H1 (cell line): Measurements from ENCODE around the gene SLC46A3. TPM values are rescaled to one million over a fixed set of nuclear protein-coding genes. Genes with fewer than 3 reads are reported as not detected.

Experiments
- CTCF ChIA-PET: fragments of 300-600 bp; sonication (Branson Sonifier 250); formaldehyde crosslinking; loops from one replicate; lab custom pipeline; 2021; ENCODE audit not compliant: partially characterized antibody; lab: Charles Lee
- POLR2A ChIA-PET: fragments of 300-600 bp; sonication (Branson Sonifier 250); formaldehyde crosslinking; loops from one replicate; lab custom pipeline; 2021; ENCODE audit warnings: inconsistent platforms; ENCODE audit not compliant: partially characterized antibody; lab: Charles Lee
- DNase-seq, 2 experiments: peaks; one replicate each; pipeline versions ENCODE4 v3.0.0 to v3.0.0-alpha.2; 2010 to 2022; ENCODE audit warnings: low spot score in 2 of 2, low read depth in 1 of 2, mixed read lengths in 1 of 2
- FAIRE-seq: peaks from 2 replicates; lab custom pipeline; 2011; peaks lifted over from hg19 to GRCh38; lab: Jason Lieb, UNC
- H2AFZ ChIP-seq: 2 replicates; pipeline ENCODE4 v1.8.1; 2012; ENCODE audit warnings: low read length, inconsistent platforms
- H2AK5ac ChIP-seq: 2 replicates; pipeline ENCODE4 v1.6.1; 2013; ENCODE audit warnings: low read depth, low read length
- H2BK120ac ChIP-seq: replicated peaks from 2 replicates; pipeline ENCODE3; 2013; ENCODE audit warnings: low read depth, low read length, inconsistent platforms
- H2BK12ac ChIP-seq: 2 replicates; pipeline ENCODE4 v1.6.1; 2013; ENCODE audit warnings: low read depth, low read length
- H2BK15ac ChIP-seq: 2 replicates; pipeline ENCODE4 v1.6.1; 2013; ENCODE audit warnings: low read length
- H2BK20ac ChIP-seq: 2 replicates; pipeline ENCODE4 v1.6.1; 2013; ENCODE audit warnings: low read length
- H2BK5ac ChIP-seq: 2 replicates; pipeline ENCODE4 v1.6.1; 2013; ENCODE audit warnings: low read depth, low read length
- H3K14ac ChIP-seq: 2 replicates; pipeline ENCODE4 v1.6.1; 2013; ENCODE audit warnings: inconsistent platforms; ENCODE audit not compliant: insufficient read length
- H3K18ac ChIP-seq: 2 replicates; pipeline ENCODE4 v1.6.1; 2013; ENCODE audit warnings: low read length; ENCODE audit errors: extremely low read depth
- H3K23ac ChIP-seq: 2 replicates; pipeline ENCODE4 v1.6.1; 2013; ENCODE audit warnings: inconsistent platforms; ENCODE audit not compliant: insufficient read length
- H3K23me2 ChIP-seq: 2 replicates; pipeline ENCODE4 v1.6.1; 2013; ENCODE audit warnings: low read depth, low read length
- H3K27ac ChIP-seq: 2 replicates; pipeline ENCODE4 v1.6.1; 2011; ENCODE audit warnings: low read depth, low read length, inconsistent platforms
- H3K27me3 ChIP-seq, 4 experiments: replicated peaks in 1 of 4; 1 replicate in 1 of 4; 2 replicates in 3 of 4; pipeline versions ENCODE4 v1.6.1 to v1.8.1; 2011 to 2013; ENCODE audit warnings: low read length in 3 of 4, mild to moderate bottlenecking in 3 of 4, inconsistent platforms in 2 of 4, mixed read lengths in 2 of 4, moderate library complexity in 1 of 4; ENCODE audit not compliant: control insufficient read depth in 3 of 4, insufficient read depth in 3 of 4; ENCODE audit errors: extremely low read depth in 1 of 4
- H3K36me3 ChIP-seq, 4 experiments: 2 replicates each; pipeline versions ENCODE4 v1.6.1 to v1.8.1; 2011 to 2013; ENCODE audit warnings: mild to moderate bottlenecking in 4 of 4, low read length in 3 of 4, moderate library complexity in 2 of 4, control low read depth in 1 of 4, inconsistent platforms in 1 of 4; ENCODE audit not compliant: insufficient read depth in 4 of 4, control insufficient read depth in 2 of 4
- H3K4ac ChIP-seq: replicated peaks from 2 replicates; pipeline ENCODE3; 2013; ENCODE audit warnings: low read length, low read depth, mixed read lengths, inconsistent platforms; ENCODE audit not compliant: insufficient read length
- H3K4me1 ChIP-seq, 4 experiments: replicated peaks in 1 of 4; 1 replicate in 1 of 4; 2 replicates in 3 of 4; pipeline versions ENCODE4 v1.6.1 to v1.8.1; 2011 to 2013; ENCODE audit warnings: low read length in 3 of 4, inconsistent platforms in 2 of 4, mixed read lengths in 1 of 4; ENCODE audit not compliant: insufficient read depth in 4 of 4, control insufficient read depth in 3 of 4
- H3K4me2 ChIP-seq, 2 experiments: 2 replicates each; pipeline versions ENCODE4 v1.6.1 to v1.8.1; 2011 to 2013; ENCODE audit warnings: low read depth in 2 of 2, low read length in 2 of 2, control low read depth in 1 of 2, inconsistent platforms in 1 of 2, mild to moderate bottlenecking in 1 of 2; ENCODE audit not compliant: insufficient read depth in 1 of 2
- H3K4me3 ChIP-seq, 4 experiments: fragments of 200-600, 300-600 bp in 1 of 4; sonication (generic), shearing (Covaris generic), sonication (Bioruptor Twin) in 1 of 4; 2 replicates each; pipeline versions ENCODE4 v1.5.1 to v1.8.1; 2011 to 2016; ENCODE audit warnings: low read length in 4 of 4, low read depth in 3 of 4, control low read depth in 2 of 4, inconsistent platforms in 2 of 4, mild to moderate bottlenecking in 2 of 4, mixed read lengths in 1 of 4, moderate library complexity in 1 of 4; ENCODE audit not compliant: insufficient read depth in 2 of 4; ENCODE audit errors: extremely low read depth in 1 of 4
- H3K56ac ChIP-seq: replicated peaks from 2 replicates; pipeline ENCODE3; 2013; ENCODE audit warnings: low read depth, mild to moderate bottlenecking, mixed read lengths, low read length, inconsistent platforms; ENCODE audit not compliant: insufficient read length
- H3K79me1 ChIP-seq: 2 replicates; pipeline ENCODE4 v1.6.1; 2013; ENCODE audit warnings: low read depth, low read length, control low read depth
- H3K79me2 ChIP-seq, 2 experiments: 2 replicates each; pipeline versions ENCODE4 v1.6.1 to v1.8.1; 2012 to 2013; ENCODE audit warnings: low read length in 2 of 2, mild to moderate bottlenecking in 2 of 2, inconsistent platforms in 1 of 2; ENCODE audit not compliant: insufficient read depth in 2 of 2, control insufficient read depth in 1 of 2
- H3K9ac ChIP-seq, 4 experiments: replicated peaks in 1 of 4; 1 replicate in 1 of 4; 2 replicates in 3 of 4; pipeline versions ENCODE4 v1.6.1 to v1.8.1; 2011 to 2013; ENCODE audit warnings: low read depth in 3 of 4, low read length in 3 of 4, control low read depth in 2 of 4, mild to moderate bottlenecking in 2 of 4, moderate library complexity in 2 of 4, inconsistent platforms in 1 of 4; ENCODE audit errors: extremely low read depth in 1 of 4
- H3K9me3 ChIP-seq, 2 experiments: 2 replicates each; pipeline versions ENCODE4 v1.6.1 to v1.8.1; 2012 to 2013; ENCODE audit warnings: mild to moderate bottlenecking in 2 of 2, moderate library complexity in 2 of 2, control low read depth in 1 of 2, inconsistent platforms in 1 of 2, low read depth in 1 of 2, low read length in 1 of 2, mixed read lengths in 1 of 2; ENCODE audit not compliant: insufficient read depth in 2 of 2
- H4K20me1 ChIP-seq, 2 experiments: replicated peaks in 1 of 2; 2 replicates each; pipeline versions ENCODE3 to v1.8.1; 2011 to 2013; ENCODE audit warnings: inconsistent platforms in 2 of 2, low read length in 2 of 2, mild to moderate bottlenecking in 1 of 2; ENCODE audit not compliant: insufficient read depth in 2 of 2, control insufficient read depth in 1 of 2
- H4K5ac ChIP-seq: 2 replicates; pipeline ENCODE4 v1.6.1; 2013; ENCODE audit warnings: low read length, low read depth, mixed read lengths, inconsistent platforms; ENCODE audit not compliant: insufficient read length
- H4K8ac ChIP-seq: 2 replicates; pipeline ENCODE4 v1.8.0; 2013; ENCODE audit warnings: mild to moderate bottlenecking, moderate library complexity, low read length, inconsistent platforms; ENCODE audit not compliant: insufficient read depth; ENCODE audit errors: extremely low read depth
- H4K91ac ChIP-seq: replicated peaks from 2 replicates; pipeline ENCODE3; 2013; ENCODE audit warnings: low read length, mixed read lengths, inconsistent platforms; ENCODE audit not compliant: insufficient read length
- ASH2L ChIP-seq: fragments of 200-600, 300-600 bp; sonication (generic); IDR thresholded peaks from one replicate; pipeline ENCODE4 v1.7.1; 2017; ENCODE audit warnings: low read length
- CBX5 ChIP-seq: fragments of 300-800, 300-1000 bp; sonication (generic); IDR thresholded peaks from 2 replicates; pipeline ENCODE4 v1.7.1; 2016; ENCODE audit warnings: antibody characterized with exemption, low read length, low read depth
- GTF2F1 ChIP-seq: IDR thresholded peaks from 2 replicates; pipeline ENCODE4 v1.6.1; 2012; ENCODE audit warnings: low read depth, low read length, improper control_type of control experiment, borderline replicate concordance
- MAFK ChIP-seq: IDR thresholded peaks from 2 replicates; pipeline ENCODE4 v1.6.1; 2012; ENCODE audit warnings: low read depth, mild to moderate bottlenecking, improper control_type of control experiment, low read length
- POU5F1 ChIP-seq: IDR thresholded peaks from 2 replicates; pipeline ENCODE4 v1.6.1; 2011; ENCODE audit warnings: low read depth, mild to moderate bottlenecking, low read length, moderate library complexity
- RFX5 ChIP-seq: IDR thresholded peaks from 2 replicates; pipeline ENCODE4 v1.6.1; 2011; ENCODE audit warnings: low read depth, low read length, improper control_type of control experiment, borderline replicate concordance
- SIRT6 ChIP-seq: IDR thresholded peaks from one replicate; pipeline ENCODE4 v1.7.1; 2012; ENCODE audit warnings: low read length, inconsistent platforms
- SP4 ChIP-seq: IDR thresholded peaks from 2 replicates; pipeline ENCODE4 v1.6.1; 2012; ENCODE audit warnings: low read length, inconsistent platforms
- SRF ChIP-seq: IDR thresholded peaks from 2 replicates; pipeline ENCODE4 v1.6.1; 2011; ENCODE audit warnings: mild to moderate bottlenecking, low read depth, low read length, moderate library complexity
- WGBS, 2 experiments: shearing (Covaris generic) in 1 of 2; methylation state at CpG; one replicate each; pipeline versions ENCODE4 v1.1.6 to v1.1.7; 2013 to 2015; ENCODE audit warnings: low lambda C conversion rate in 2 of 2, mixed read lengths in 2 of 2, inconsistent platforms in 1 of 2, low coverage in 1 of 2, missing lambda C conversion rate in 1 of 2; ENCODE audit not compliant: insufficient replicate concordance in 2 of 2, insufficient coverage in 1 of 2, insufficient read length in 1 of 2; ENCODE audit errors: extremely low coverage in 1 of 2, missing lambda C conversion rate in 1 of 2; 5-methylcytosine and 5-hydroxymethylcytosine counted together
- polyA plus RNA-seq, 7 experiments: library from polyadenylated mRNA; depleted of rRNA in 3 of 7; stranded (reverse) in 5 of 7; unstranded in 2 of 7; fragments of >200 nt in 5 of 7; fragments of 200-250 nt in 2 of 7; gene quantifications; 1 replicate in 5 of 7; 2 replicates in 1 of 7; 4 replicates in 1 of 7; pipeline versions ENCODE4 v1.2.1 to v1.2.3, GENCODE V29; 2011 to 2013; ENCODE audit warnings: missing spikeins in 2 of 7, mixed read lengths in 2 of 7
- total RNA-seq: library from RNA; stranded (reverse); fragmentation: NEBNext Ultra II Directional; extraction: Animal tissue kit (Norgen Biotek cat#: 25700); gene quantifications from 2 replicates; pipeline ENCODE4 v1.2.1, GENCODE V29; 2021

The SLC46A3 gene
- total and polyA plus RNA-seq, 2 of the 8 experiments (the other 6 are each of a cell fraction or from before 2014, with no cell fraction given), result 0.39 to 0.67 TPM

DNA sequence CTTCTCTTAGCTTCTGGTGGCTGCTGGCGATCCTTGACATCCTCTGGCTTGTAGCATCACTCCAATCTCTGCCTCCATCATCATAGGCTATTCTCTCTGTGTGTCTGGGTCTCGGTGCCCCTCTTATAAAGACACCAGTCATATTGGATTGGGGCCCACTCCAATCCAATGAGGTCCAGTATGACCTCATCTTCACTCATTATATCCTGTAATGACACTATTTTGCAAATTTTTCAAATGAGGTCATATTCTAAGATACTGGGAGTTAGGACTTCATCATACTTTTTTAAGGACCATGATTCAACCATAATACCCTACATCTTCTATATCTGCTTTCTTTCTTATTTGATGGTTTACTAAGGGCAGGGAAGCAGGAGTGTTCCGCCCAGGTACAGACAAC is 12.0 kb upstream of the SLC46A3 start:
- FAIRE-seq, result no peak
- WGBS, 2 experiments, result 91% methylated on average over 3 of the region's 3 CpGs; no CpG with 5 or more reads in 1 of the 2 experiments

More for the DNA sequence above, 12.0 kb upstream of the SLC46A3 start:
- no peak overlapping the region for H3K18ac ChIP-seq
- no peaks in the 10 kb centered on the region for H3K36me3 ChIP-seq
- no peak overlapping the region for H2BK12ac ChIP-seq
- H3K27ac ChIP-seq, result no peak overlapping the region
- TF ChIP-seq POU5F1 (no peak), GTF2F1 (no peak), ASH2L (no peak), SRF (no peak), SP4 (no peak), MAFK (no peak), RFX5 (no peak), CBX5 (no peak), SIRT6 (no peak)
- H2BK120ac ChIP-seq, result no peak overlapping the region
- ChIA-PET CTCF (interaction anchor here (0.7 kb wide), 1 partner anchor 9 kb away, joined by 3 read pairs; no protein-coding TSS in a partner anchor), POLR2A (no interaction called here)
- H3K27me3 ChIP-seq, result no peaks in the 10 kb centered on the region
- no peak overlapping the region for H4K91ac ChIP-seq
- no peak overlapping the region for H3K4ac ChIP-seq
- no peaks in the 10 kb centered on the region for H3K79me2 ChIP-seq
- H4K5ac ChIP-seq, result no peak overlapping the region
- H3K79me1 ChIP-seq, result no peaks in the 10 kb centered on the region
- no peak overlapping the region for H3K4me3 ChIP-seq
- no peaks in the 10 kb centered on the region for H3K9me3 ChIP-seq
- no peak overlapping the region for H2BK20ac ChIP-seq
- H3K9ac ChIP-seq, result no peak overlapping the region
- H4K20me1 ChIP-seq, result no peaks in the 10 kb centered on the region
- no peak overlapping the region for H3K4me2 ChIP-seq
- H2BK15ac ChIP-seq, result no peak overlapping the region
- no peak overlapping the region for H4K8ac ChIP-seq
- no peak overlapping the region for H3K23ac ChIP-seq
- H2AK5ac ChIP-seq, result no peak overlapping the region
- no peaks in the 10 kb centered on the region for H3K4me1 ChIP-seq
- H2BK5ac ChIP-seq, result no peak overlapping the region
- H3K56ac ChIP-seq, result no peak overlapping the region
- H3K14ac ChIP-seq, result no peak overlapping the region
- H2AFZ ChIP-seq, result no peak overlapping the region
- H3K23me2 ChIP-seq, result no peaks in the 10 kb centered on the region
- DNase-seq, result no peak
